MM.1S (cell line): Measurements from ENCODE around the gene GTF2A2.

Experiments used
- DNase-seq: peaks from one replicate; pipeline ENCODE4 v3.0.0-alpha.2; 2015
- H2AFZ ChIP-seq: fragments of 300-600 bp; sonication (generic); 2 replicates; pipeline ENCODE4 v1.6.0; 2016; ENCODE audit warnings: antibody characterized with exemption, low read length
- H3F3A ChIP-seq: fragments of 300-600 bp; sonication (generic); 2 replicates; pipeline ENCODE4 v1.6.1; 2016; ENCODE audit warnings: mild to moderate bottlenecking, antibody characterized with exemption, low read length, moderate library complexity, mixed read lengths; ENCODE audit not compliant: insufficient read depth
- H3K27ac ChIP-seq: fragments of 300-600 bp; sonication (generic); 2 replicates; pipeline ENCODE4 v1.5.1; 2016; ENCODE audit warnings: mild to moderate bottlenecking, low read length
- H3K27me3 ChIP-seq: fragments of 300-600 bp; sonication (generic); replicated peaks from 2 replicates; pipeline ENCODE4 v1.6.0; 2016; ENCODE audit warnings: low read length; ENCODE audit not compliant: insufficient read depth
- H3K36me3 ChIP-seq: fragments of 300-600 bp; sonication (generic); replicated peaks from 2 replicates; pipeline ENCODE4 v1.6.1; 2016; ENCODE audit warnings: mild to moderate bottlenecking, low read length, mixed read lengths; ENCODE audit not compliant: insufficient read depth
- H3K4me1 ChIP-seq: fragments of 300-600 bp; sonication (generic); 2 replicates; pipeline ENCODE4 v1.6.1; 2016; ENCODE audit warnings: low read length, mixed read lengths
- H3K4me2 ChIP-seq: fragments of 300-600 bp; sonication (generic); 2 replicates; pipeline ENCODE4 v1.6.0; 2016; ENCODE audit warnings: low read depth, low read length
- H3K4me3 ChIP-seq: fragments of 300-600 bp; sonication (generic); 2 replicates; pipeline ENCODE4 v1.5.1; 2016; ENCODE audit warnings: low read length, mixed read lengths
- H3K79me2 ChIP-seq: fragments of 300-600 bp; sonication (generic); 2 replicates; pipeline ENCODE4 v1.6.1; 2016; ENCODE audit warnings: mixed run types, low read length, mixed read lengths
- H3K9ac ChIP-seq: fragments of 300-600 bp; sonication (generic); 2 replicates; pipeline ENCODE4 v1.6.1; 2016; ENCODE audit warnings: low read length, mixed read lengths
- H3K9me2 ChIP-seq: fragments of 300-600 bp; sonication (generic); replicated peaks from 2 replicates; pipeline ENCODE4 v1.6.1; 2016; ENCODE audit warnings: mild to moderate bottlenecking, low read length, mixed read lengths; ENCODE audit not compliant: insufficient read depth
- H3K9me3 ChIP-seq: fragments of 300-600 bp; sonication (generic); replicated peaks from 2 replicates; pipeline ENCODE4 v1.6.1; 2016; ENCODE audit warnings: mild to moderate bottlenecking, low read length, mixed read lengths; ENCODE audit not compliant: insufficient read depth
- H4K20me1 ChIP-seq: fragments of 300-600 bp; sonication (generic); 2 replicates; pipeline ENCODE4 v1.6.1; 2016; ENCODE audit warnings: mild to moderate bottlenecking, low read length, moderate library complexity, mixed read lengths; ENCODE audit not compliant: insufficient read depth
- CTCF ChIP-seq: fragments of 300-600 bp; sonication (generic); IDR thresholded peaks from 2 replicates; pipeline ENCODE4 v1.5.1; 2016; ENCODE audit warnings: antibody characterized with exemption, low read length, mixed read lengths
- EZH2 ChIP-seq: fragments of 300-600 bp; sonication (generic); optimal IDR thresholded peaks from 2 replicates; pipeline ENCODE3; 2017; ENCODE audit warnings: low read depth, mild to moderate bottlenecking, antibody characterized with exemption, low read length, mixed read lengths
- EZH2phosphoT487 ChIP-seq: fragments of 300-600 bp; sonication (generic); IDR thresholded peaks from 2 replicates; pipeline ENCODE4 v1.6.1; 2018; ENCODE audit warnings: antibody characterized with exemption, low read length

The GTF2A2 gene

DNA sequence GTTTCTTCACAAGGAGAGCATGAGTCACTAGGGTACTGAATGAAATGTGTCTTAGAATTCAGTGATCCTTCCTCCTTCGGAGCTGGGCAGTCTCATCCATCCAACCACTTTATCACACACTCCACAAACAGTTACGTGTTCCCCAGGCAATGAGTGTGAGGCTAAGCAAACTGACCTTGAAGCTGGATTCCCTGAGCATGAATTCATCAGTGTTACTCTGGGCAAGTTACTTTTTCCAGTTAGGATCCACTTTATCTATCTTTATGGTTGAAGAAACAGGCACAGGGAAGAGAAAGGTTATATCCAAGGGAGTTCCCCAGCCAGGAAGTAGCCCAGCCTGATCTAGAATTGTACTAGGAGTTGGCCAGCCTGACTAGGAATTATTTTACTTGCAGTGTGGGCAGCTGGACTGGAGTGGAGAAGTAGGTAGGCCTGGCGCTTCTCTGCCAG, 62.8 kb downstream of the GTF2A2 start:
- H3K27me3 ChIP-seq: no peaks in the 10 kb centered on the region
- no peak overlapping the region for H3K9ac ChIP-seq
- H3K79me2 ChIP-seq: no peaks in the 10 kb centered on the region
- DNase-seq: no peak
- no peaks in the 10 kb centered on the region for H3F3A ChIP-seq
- H3K27ac ChIP-seq: no peak overlapping the region
- H3K9me2 ChIP-seq: no peaks in the 10 kb centered on the region
- no peak overlapping the region for H2AFZ ChIP-seq
- TF ChIP-seq EZH2: no peak
- TF ChIP-seq CTCF: no peak
- no peak for TF ChIP-seq EZH2phosphoT487
- no peak overlapping the region for H3K4me3 ChIP-seq
- no peaks in the 10 kb centered on the region for H3K4me1 ChIP-seq
- no peak overlapping the region for H3K4me2 ChIP-seq
- no peaks in the 10 kb centered on the region for H4K20me1 ChIP-seq
- H3K9me3 ChIP-seq: no peaks in the 10 kb centered on the region
- no peaks in the 10 kb centered on the region for H3K36me3 ChIP-seq

DNA sequence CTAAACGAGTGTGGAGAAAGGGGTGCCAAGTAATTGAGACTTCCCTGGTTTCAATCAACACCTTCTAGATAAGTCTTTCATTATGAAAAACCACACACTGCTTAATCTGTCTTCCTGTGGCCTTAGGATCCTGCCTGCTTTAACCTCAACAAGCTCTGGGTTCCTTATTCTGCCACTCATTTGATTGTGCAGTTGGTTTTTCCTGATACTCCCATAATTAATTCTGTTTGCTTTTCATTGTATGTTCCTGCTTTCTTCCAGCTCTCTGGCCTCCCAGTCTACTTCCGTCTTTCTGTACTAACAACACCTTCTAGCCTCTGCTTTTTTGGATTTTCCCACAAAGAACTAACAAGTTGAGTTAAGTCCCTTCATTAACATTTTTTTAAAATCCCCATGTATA, 66.0 kb downstream of the GTF2A2 start:
- no peak overlapping the region for H2AFZ ChIP-seq

DNA sequence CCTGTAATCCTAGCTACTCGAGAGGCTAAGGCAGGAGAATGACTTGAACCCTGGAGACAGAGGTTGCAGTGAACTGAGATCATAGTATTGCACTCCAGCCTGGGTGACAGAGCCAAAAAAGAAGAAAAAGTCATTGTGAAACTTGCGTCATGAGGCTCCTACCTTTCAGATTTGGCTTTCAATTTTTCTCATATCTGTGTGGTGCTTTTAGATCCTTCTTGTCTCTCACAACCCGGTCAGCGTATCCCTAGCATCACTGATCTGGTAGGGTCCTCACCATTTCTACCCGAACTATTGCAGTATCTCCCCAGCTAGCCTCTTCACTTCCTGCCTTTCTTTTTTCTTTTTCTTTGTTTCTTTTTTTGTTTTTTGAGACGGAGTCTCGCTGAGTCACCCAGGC, 67.3 kb downstream of the GTF2A2 start:
- Histone ChIP-seq H3K4me1 (no peaks in the 10 kb centered on the region), H3K27ac (no peak overlapping the region), H3K4me2 (no peak overlapping the region), H3K36me3 (no peaks in the 10 kb centered on the region), H4K20me1 (no peaks in the 10 kb centered on the region), H3K9me2 (no peaks in the 10 kb centered on the region), H3K79me2 (no peaks in the 10 kb centered on the region), H3F3A (no peaks in the 10 kb centered on the region), H3K4me3 (no peak overlapping the region), H3K9ac (no peak overlapping the region), H2AFZ (no peak overlapping the region), H3K27me3 (no peaks in the 10 kb centered on the region), H3K9me3 (no peaks in the 10 kb centered on the region)
- TF ChIP-seq CTCF (no peak), EZH2 (no peak), EZH2phosphoT487 (no peak)
- DNase-seq: no peak

More for the DNA sequence above, 66.0 kb downstream of the GTF2A2 start:
- Histone ChIP-seq H3K4me2 (no peak overlapping the region), H3K79me2 (no peaks in the 10 kb centered on the region), H3K9me2 (no peaks in the 10 kb centered on the region), H3K27me3 (no peaks in the 10 kb centered on the region), H3F3A (no peaks in the 10 kb centered on the region), H3K4me3 (no peak overlapping the region), H3K36me3 (no peaks in the 10 kb centered on the region), H3K27ac (no peak overlapping the region), H3K9ac (no peak overlapping the region), H3K9me3 (no peaks in the 10 kb centered on the region), H3K4me1 (no peaks in the 10 kb centered on the region), H4K20me1 (no peaks in the 10 kb centered on the region)
- no peak for DNase-seq
- TF ChIP-seq EZH2phosphoT487 (no peak), CTCF (no peak), EZH2 (no peak)
